NCI-H446 treated with DMSO at 0.1 percent for 48 hours (cell line): ENCODE measurements around the gene BCLAF3.
A peak's percentile ranks its signal among the peaks of the same experiment; 100 is the strongest.

ENCODE experiments used
- DNase-seq: peaks from one replicate; lab custom pipeline; 2025; lab: John Stamatoyannopoulos, UW

The BCLAF3 gene

GRCh38 chrX:19990556-19991349, at the start of gene BCLAF3:
Gene BCLAF3 (minus strand): TSS chrX:19991061. CDS start chrX:19970264, 20,797 bp downstream.
- DNase-seq: peak; percentile 79

- no peak for DNase-seq
Measured at GRCh38 chrX:20038966-20039365, 48.1 kb upstream of the BCLAF3 start.

GRCh38 chrX:20037186-20037585, 46.3 kb upstream of the BCLAF3 start:
- DNase-seq: no peak

- DNase-seq: no peak
Measured at GRCh38 chrX:20032201-20032600, 41.3 kb upstream of the BCLAF3 start.

- no peak for DNase-seq
Measured at GRCh38 chrX:20029728-20030127, 38.9 kb upstream of the BCLAF3 start.

- DNase-seq: no peak
Measured at GRCh38 chrX:20028588-20028987, 37.7 kb upstream of the BCLAF3 start.

- DNase-seq: no peak
Measured at GRCh38 chrX:20026278-20026677, 35.4 kb upstream of the BCLAF3 start.

GRCh38 chrX:20019672-20020365, 29.0 kb upstream of the BCLAF3 start:
- DNase-seq: no peak

GRCh38 chrX:20016616-20016945, 25.7 kb upstream of the BCLAF3 start:
- no peak for DNase-seq

GRCh38 chrX:20015945-20016615, 25.2 kb upstream of the BCLAF3 start:
- DNase-seq: no peak

- DNase-seq: no peak
Measured at GRCh38 chrX:20015422-20015821, 24.6 kb upstream of the BCLAF3 start.

- no peak for DNase-seq
Measured at GRCh38 chrX:20011608-20012007, 20.7 kb upstream of the BCLAF3 start.

GRCh38 chrX:20007962-20008622, 17.2 kb upstream of the BCLAF3 start:
- DNase-seq: no peak

GRCh38 chrX:20005883-20006282, 15.0 kb upstream of the BCLAF3 start:
- DNase-seq: no peak

GRCh38 chrX:20001588-20001987, 10.7 kb upstream of the BCLAF3 start:
- no peak for DNase-seq

- no peak for DNase-seq
Measured at GRCh38 chrX:19991350-19991718, 473 bp upstream of the BCLAF3 start.

- no peak for DNase-seq
Measured at GRCh38 chrX:19990151-19990555, 708 bp downstream of the BCLAF3 start.

- no peak for DNase-seq
Measured at GRCh38 chrX:19987856-19988255, 3.0 kb downstream of the BCLAF3 start.

- DNase-seq: no peak
Measured at GRCh38 chrX:19986531-19986930, 4.3 kb downstream of the BCLAF3 start.

GRCh38 chrX:19981947-19982346, 8.9 kb downstream of the BCLAF3 start:
- no peak for DNase-seq

GRCh38 chrX:19975845-19976244, 15.0 kb downstream of the BCLAF3 start:
- no peak for DNase-seq

- DNase-seq: no peak
Measured at GRCh38 chrX:19972984-19973383, 17.9 kb downstream of the BCLAF3 start.

GRCh38 chrX:19968276-19968675, 22.6 kb downstream of the BCLAF3 start:
- no peak for DNase-seq
